Thyroid gland (tissue), 4 donors: ENCODE results near the gene TGM1.

Experiments
- POLR2A ChIP-seq, 2 donors: fragments of 450-650 bp; IDR thresholded peaks; one replicate each; pipeline ENCODE4 v1.6.1; 2017; ENCODE audit warnings: antibody characterized with exemption in 2 of 2, mild to moderate bottlenecking in 2 of 2, moderate library complexity in 1 of 2
- TF ChIP-seq, protein P1 (sequence below), 6 experiments: fragments of 200-600 bp in 3 of 6; fragments of 450-650 bp in 3 of 6; sonication (generic) in 3 of 6; IDR thresholded peaks; one replicate each; pipeline ENCODE4 v1.5.1; 2016 to 2019; ENCODE audit warnings: antibody characterized with exemption in 6 of 6, mild to moderate bottlenecking in 2 of 6, inconsistent platforms in 1 of 6, moderate library complexity in 1 of 6

GRCh38 chr14:24280797-24281460 is 18.0 kb upstream of the TGM1 start:
- TF ChIP-seq, protein P1, sequence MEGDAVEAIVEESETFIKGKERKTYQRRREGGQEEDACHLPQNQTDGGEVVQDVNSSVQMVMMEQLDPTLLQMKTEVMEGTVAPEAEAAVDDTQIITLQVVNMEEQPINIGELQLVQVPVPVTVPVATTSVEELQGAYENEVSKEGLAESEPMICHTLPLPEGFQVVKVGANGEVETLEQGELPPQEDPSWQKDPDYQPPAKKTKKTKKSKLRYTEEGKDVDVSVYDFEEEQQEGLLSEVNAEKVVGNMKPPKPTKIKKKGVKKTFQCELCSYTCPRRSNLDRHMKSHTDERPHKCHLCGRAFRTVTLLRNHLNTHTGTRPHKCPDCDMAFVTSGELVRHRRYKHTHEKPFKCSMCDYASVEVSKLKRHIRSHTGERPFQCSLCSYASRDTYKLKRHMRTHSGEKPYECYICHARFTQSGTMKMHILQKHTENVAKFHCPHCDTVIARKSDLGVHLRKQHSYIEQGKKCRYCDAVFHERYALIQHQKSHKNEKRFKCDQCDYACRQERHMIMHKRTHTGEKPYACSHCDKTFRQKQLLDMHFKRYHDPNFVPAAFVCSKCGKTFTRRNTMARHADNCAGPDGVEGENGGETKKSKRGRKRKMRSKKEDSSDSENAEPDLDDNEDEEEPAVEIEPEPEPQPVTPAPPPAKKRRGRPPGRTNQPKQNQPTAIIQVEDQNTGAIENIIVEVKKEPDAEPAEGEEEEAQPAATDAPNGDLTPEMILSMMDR (IDR thresholded peaks at IDR 0.05) = no peak
- no peak for TF ChIP-seq POLR2A (IDR thresholded peaks at IDR 0.05)
